HTERT RPE-1 (cell line): ENCODE results near the gene NUP133.
"Not testable (repeated sequence)": the region's sequence is repeated elsewhere in the genome, so short reads cannot be mapped to it uniquely, and the experiment has no call there.

Source experiments
- in situ Hi-C: fragments of 300-500 bp; cut with MboI; formaldehyde crosslinking; loops from 4 replicates; pipeline ENCODE4 v1.14.3; 2020; ENCODE audit warnings: low sequenced_read_pairs

Gene NUP133

DNA sequence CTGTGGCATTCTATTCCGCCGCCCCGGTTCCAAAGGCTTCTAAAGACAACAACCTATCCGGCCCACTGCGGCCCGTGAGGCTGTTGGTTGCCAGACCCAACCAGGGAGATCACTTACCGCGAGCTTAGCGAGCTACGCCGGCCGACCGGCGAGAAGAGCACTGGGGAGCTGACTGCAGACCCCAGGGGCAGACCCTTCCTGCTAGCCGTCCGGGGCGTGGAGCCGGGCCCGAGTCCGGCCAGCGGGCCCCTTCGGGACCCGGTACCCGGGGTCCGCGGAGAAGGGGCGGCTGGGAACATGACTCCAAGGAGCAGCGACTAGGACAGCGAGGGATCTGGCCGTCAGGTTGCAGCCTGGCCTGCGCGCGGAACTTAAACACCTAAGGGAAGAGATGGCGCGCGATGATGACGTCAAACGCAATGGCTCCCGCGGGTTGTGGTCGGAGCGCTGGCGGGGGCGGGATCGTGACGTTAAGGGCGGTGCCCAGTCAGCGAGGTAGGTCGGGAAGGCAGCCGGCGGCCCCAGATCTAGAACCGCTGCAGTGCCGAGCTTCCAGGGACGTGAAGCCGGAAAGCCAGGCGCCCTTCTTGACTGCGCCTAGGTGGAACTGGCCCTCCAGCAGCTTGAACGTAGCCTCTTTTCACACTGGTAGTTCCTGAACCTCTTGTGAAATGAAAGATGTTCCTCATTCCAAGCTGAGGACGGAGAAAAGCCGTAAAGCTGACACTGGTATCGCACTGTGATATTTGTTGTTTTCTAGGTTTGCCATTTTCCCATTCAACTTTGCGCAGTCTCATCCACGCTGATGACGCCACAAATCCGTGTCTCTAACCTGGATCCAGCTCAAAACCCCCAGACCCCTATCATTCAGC, at the start of gene NUP133:
TSS of gene NUP133 (minus strand) at position 391 of the 872 bp plus-strand sequence. CDS start at position 299, 92 bp downstream.
- in situ Hi-C loops: no loop called here

GRCh38 chr1:229557200-229557850, 49.2 kb upstream of the NUP133 start:
- in situ Hi-C loops: no loop called here

DNA sequence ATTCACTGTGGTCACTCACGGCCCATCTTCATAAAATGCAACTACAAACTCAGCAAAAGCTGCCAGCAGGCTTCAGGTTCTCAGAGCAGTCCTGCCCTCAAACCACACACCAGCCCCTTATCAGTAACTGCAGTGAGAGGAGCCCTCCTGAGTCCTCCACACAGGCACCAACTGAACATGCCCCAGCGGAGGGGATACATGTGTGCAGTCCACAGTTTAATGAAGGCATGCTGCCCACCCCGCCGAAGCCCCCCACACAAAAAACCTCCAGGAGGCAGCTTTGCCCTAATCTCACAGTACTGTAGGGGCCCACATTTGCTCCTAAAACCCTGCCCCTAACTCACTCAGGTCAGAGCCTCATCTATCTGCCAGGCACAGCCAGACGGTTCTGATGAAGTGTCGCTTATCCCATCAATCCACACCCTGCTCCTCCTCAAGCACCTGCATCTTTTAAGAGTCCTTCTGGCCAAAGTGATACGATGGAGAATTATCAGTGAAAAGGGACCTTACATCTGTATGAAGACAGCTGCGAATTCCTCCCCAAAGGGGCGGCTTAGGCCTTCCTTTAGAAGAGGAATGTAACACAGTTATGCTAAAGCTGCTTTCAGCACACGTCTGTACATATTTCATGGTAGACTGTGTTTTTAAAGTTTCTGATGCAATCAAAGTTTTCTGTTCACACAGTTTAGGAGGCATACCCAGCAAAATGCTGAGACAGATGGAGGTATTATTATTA, 46.9 kb upstream of the NUP133 start:
- in situ Hi-C loops: no loop called here

- in situ Hi-C loops: no loop called here
These were observed 45.5 kb upstream of the NUP133 start for GRCh38 chr1:229553621-229554130.

GRCh38 chr1:229552732-229553131, 44.6 kb upstream of the NUP133 start:
- in situ Hi-C loops: no loop called here

DNA sequence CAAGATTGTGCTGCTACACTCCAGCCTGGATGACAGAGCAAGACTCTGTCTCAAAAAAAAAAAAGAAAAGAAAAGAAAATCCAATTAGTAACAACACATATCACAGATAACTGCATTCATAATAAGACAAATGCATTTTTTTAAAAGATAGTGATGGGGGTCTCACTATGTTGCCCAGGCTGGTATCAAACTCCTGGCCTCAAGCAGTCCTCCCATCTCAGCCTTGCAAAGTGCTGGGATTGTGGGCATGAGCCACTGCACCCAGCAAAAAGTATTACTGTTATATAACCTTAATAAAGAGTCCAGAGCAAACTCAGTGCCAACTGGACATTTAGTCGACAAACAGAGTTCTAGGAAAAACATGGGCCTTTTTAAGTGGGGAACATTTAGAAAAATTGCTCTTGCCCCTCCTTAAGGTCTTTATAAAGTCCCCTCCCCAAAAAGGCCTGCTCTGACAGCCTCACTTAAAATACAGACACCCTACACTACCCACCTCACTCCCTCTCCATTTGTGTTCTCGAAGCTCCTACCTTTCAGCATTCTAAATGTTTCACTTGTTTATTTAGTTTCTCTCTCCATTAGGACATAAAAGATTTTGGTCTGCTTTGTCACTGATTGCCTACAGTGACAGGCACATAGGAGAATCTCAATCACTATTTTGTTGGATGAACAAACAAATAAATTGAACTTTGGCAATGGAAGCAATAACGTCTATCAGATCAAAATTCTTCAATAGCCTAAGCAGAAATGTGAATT, 42.8 kb upstream of the NUP133 start:
- in situ Hi-C loops: no loop called here

GRCh38 chr1:229547542-229547941, 39.4 kb upstream of the NUP133 start:
- in situ Hi-C loops: no loop called here

DNA sequence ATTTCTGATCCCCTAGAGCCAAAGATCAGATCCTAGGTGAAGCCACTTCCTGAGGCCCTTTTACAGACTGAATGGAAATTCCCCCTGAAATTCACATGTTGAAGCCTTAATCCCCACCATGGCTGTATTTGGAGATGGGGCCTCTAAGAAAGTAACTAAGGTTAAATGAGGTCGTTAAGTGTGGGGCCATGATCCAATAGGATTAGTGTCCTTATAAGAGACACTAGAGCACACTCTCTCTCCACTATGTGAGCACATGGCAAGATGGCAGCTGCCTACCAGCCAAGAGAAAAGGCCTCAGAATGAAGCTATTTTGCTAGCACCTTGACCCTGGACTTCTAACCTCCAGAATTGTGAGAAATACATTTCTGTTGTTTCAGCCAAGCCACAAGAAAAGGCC, 36.4 kb upstream of the NUP133 start:
- in situ Hi-C loops: no loop called here

- in situ Hi-C loops: no loop called here
These were observed 31.8 kb upstream of the NUP133 start for GRCh38 chr1:229539863-229540506.

DNA sequence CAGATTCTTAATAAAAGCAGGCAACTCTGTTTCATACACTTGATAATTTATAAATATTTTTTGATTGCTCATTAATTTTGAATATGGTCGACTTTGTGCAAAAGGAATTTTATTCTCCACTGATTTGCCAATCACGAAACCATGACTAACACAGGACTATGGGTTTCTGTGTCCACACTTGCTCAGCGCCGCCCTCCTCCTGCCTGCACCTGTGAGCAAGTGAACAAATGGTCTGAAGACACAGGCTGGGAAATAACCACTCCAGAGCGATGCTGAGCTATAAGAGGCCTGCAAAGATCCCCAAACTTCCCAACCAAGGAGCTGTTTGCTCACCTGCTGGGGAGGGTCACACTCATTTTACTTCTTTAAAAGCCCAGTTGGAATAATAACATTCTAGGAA, 30.8 kb upstream of the NUP133 start:
- in situ Hi-C loops: no loop called here

DNA sequence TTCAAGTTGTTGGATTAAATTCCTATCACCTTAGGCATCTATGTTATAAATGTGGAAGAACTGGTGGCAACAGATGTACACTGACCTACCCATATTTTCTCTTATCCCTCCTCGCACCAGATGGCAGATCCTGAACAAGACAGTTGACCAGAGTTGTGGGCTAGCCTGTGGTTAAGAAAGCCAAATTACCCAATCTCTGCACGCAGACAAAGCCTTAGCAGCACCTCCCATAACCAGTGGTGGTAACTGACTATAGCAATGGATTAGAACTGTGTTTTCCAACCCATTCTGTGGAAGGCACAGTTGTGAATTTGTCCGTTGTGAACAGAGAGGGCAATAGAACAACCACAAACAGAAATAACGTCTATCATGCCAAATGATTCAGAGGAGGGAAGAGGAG, 29.8 kb upstream of the NUP133 start:
- in situ Hi-C loops: no loop called here

DNA sequence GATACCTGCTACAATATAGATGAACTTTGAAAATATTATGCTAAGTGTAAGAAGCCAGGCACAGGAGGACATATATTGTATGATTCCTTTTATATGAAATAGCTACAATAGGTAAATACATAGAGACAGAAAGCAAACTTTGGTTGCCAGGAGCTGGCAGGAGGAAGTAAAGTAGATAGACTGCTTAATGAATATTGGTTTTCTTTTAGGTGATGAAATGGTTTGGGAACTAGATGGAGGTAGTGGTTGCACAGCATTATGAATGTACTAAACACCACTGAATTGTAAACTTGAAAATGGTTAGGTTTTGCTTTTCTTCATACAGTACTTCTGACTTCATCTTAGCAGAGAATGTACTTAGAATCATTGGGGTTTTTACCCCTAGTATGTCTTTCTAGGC, 28.8 kb upstream of the NUP133 start:
- in situ Hi-C loops: no loop called here

DNA sequence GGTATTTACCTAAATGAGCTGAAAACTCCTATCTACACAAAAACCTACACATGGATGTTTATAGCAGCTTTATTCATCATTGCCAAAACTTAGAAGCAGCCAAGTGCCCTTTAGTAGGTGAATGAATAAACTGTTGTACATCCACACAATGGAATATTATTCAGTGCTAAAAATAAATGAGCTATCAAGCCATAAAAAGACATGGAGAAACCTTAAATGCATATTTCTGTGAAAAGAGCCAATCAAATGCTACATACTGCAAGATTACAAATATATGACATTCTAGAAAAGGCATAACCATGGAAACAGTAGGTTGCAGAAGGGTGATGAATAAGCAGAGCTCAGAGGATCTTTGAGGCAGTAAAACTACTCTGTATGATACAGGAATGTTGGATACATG, 27.1 kb upstream of the NUP133 start:
- in situ Hi-C loops: no loop called here

DNA sequence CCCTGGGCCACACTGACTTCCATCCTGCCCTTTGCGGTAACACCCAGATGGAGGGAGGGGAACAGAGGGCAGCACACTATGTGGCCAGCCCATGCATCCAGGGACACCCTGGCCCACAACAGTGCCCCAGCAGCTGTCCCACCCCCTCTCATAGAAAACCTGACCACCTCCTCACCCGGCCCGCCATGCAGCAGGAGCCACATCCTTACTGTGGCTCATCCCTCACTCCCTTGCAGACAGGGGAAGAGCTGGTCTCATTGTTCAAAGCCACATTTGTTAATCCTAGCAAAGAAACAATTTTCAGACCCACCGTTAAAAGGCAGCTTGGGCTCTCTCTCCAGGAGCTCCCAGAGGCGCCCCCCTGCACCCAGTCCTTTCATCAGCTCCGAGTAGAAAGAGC, 23.2 kb upstream of the NUP133 start:
- in situ Hi-C loops: no loop called here

- in situ Hi-C loops: no loop called here
These were observed 21.5 kb upstream of the NUP133 start for GRCh38 chr1:229529639-229530038.

GRCh38 chr1:229526695-229527094, 18.6 kb upstream of the NUP133 start:
- in situ Hi-C loops: no loop called here

GRCh38 chr1:229523052-229523451, 14.9 kb upstream of the NUP133 start:
- in situ Hi-C loops: no loop called here

DNA sequence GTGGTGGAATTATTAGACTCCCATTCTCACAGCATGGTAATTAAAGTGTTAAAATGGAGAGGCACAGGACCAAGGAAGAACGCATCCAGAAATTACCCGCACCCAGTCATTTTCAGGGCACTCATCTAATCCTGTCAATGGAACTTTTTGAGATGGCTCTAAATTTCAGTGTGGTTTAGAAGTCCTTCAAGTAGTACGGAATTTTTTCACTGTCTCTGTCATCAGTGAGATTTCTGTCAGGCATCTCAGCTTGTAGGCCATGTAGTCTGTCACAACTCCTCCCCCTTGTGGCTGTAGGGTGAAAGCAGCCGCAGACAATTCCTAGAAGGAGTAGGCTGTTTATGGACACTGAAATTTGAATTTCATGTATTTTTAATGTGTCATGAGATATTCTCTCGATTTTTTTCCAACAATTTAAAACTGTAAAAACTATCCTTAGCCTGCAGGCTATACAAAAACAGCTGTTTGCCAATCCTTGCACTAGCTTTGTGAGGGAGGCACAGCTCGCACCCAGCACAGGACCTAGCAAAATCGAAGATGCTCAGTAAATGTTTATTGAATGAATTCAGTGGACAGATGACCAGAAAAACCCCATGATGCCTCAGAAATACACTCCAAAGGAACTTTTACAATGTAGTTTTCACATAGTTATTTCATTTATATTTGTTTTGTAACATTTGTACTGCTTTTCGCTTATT, 6.6 kb upstream of the NUP133 start:
- in situ Hi-C loops: no loop called here

- in situ Hi-C loops: not testable (repeated sequence)
These were observed 3.5 kb upstream of the NUP133 start for GRCh38 chr1:229511625-229512024.

- in situ Hi-C loops: not testable (repeated sequence)
These were observed 3.1 kb upstream of the NUP133 start for GRCh38 chr1:229511201-229511600.
